ENCODE results near the gene COL27A1. TPM values are rescaled to one million over a fixed set of nuclear protein-coding genes. Genes with fewer than 3 reads are reported as not detected.

Gene COL27A1
- total RNA-seq, 1 donor from 2014 or later, result 9.3 TPM

DNA sequence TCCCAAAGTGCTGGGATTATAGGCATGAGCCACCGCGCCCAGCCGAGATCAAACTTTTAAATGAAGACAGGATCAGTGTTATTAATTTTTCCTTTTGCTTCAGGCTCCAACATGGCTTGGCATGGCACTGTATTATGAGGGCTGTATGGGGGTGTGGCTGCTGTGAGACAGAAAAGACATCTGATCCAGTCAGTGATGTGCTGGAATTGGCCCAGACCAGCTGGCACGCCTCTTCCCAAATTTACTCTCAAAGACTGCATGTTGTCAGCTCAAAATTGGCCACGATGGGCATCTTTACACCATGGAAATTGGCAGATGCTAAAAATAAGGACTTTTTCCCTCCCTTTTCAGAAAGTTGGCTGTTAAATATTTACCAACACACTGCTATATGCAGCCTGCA lies 12.1 kb upstream of the COL27A1 start:
- Histone ChIP-seq H3K9me3 (no peaks in the 10 kb centered on the region), H3K36me3 (no peaks in the 10 kb centered on the region), H3K27me3 (no peaks in the 10 kb centered on the region), H3K27ac (no peak overlapping the region), H3K4me3 (no peak overlapping the region), H3K4me1 (no peaks in the 10 kb centered on the region)
- intact Hi-C loops (cut with DNase I), result no loop called here
- no peak for DNase-seq (ENCODE audit: low spot score in 2 of 2)
- TF ChIP-seq, protein P1, sequence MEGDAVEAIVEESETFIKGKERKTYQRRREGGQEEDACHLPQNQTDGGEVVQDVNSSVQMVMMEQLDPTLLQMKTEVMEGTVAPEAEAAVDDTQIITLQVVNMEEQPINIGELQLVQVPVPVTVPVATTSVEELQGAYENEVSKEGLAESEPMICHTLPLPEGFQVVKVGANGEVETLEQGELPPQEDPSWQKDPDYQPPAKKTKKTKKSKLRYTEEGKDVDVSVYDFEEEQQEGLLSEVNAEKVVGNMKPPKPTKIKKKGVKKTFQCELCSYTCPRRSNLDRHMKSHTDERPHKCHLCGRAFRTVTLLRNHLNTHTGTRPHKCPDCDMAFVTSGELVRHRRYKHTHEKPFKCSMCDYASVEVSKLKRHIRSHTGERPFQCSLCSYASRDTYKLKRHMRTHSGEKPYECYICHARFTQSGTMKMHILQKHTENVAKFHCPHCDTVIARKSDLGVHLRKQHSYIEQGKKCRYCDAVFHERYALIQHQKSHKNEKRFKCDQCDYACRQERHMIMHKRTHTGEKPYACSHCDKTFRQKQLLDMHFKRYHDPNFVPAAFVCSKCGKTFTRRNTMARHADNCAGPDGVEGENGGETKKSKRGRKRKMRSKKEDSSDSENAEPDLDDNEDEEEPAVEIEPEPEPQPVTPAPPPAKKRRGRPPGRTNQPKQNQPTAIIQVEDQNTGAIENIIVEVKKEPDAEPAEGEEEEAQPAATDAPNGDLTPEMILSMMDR (IDR thresholded peaks at IDR 0.05), result no peak

DNA sequence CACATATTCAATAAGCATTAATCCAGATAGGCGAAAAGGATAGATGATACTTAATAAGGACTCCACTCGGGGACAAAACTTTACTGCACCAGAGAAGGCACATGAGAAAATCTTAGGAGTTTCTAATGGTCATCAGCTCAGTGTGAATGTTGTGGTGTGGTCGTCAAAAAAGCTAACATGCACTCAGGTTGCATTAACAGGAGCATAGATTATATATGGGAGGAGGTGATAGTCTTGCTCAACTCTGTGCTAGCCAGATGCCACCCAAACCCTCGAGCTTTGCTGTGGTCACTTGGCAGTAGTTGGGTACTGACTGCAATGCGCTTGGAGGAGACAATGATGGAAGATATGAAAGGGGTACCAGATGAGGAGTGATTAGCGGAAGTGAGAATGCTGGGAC lies 8.6 kb upstream of the COL27A1 start:
- Histone ChIP-seq H3K36me3 (no peaks in the 10 kb centered on the region), H3K9me3 (no peaks in the 10 kb centered on the region), H3K4me1 (no peaks in the 10 kb centered on the region), H3K4me3 (no peak overlapping the region), H3K27ac (no peak overlapping the region), H3K27me3 (no peaks in the 10 kb centered on the region)
- no peak for DNase-seq (ENCODE audit: low spot score in 2 of 2)
- intact Hi-C loops (cut with DNase I), result no loop called here
- TF ChIP-seq, protein P1 (IDR thresholded peaks at IDR 0.05), result no peak

DNA sequence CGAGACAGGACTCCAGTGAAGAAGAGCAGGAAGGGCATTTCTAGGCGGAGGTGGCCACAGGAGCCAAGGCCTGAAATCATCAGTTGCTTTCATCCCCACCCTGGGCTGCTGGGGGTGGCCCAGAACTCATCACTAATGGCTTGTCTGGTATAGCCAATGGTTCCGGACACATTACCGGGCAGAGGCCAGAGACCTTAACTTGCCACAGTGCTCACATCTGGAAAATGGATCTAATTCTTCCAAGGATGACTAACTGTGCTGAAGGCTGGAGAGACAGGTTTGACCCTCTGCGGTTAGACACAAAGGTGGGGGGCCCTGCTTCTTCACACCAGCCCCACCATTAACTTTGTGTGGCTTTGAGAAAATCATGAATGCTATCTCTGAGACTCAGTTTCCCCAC lies 6.2 kb upstream of the COL27A1 start:
- no peaks in the 10 kb centered on the region for H3K36me3 ChIP-seq
- TF ChIP-seq, protein P1 (IDR thresholded peaks at IDR 0.05), result no peak
- no peak overlapping the region for H3K4me3 ChIP-seq
- no peaks in the 10 kb centered on the region for H3K9me3 ChIP-seq
- H3K4me1 ChIP-seq, result peaks cover 7 to 8% of the 10 kb centered on the region in 2 donors
- DNase-seq (ENCODE audit: low spot score in 2 of 2), result no peak
- intact Hi-C loops (cut with DNase I), result no loop called here
- H3K27ac ChIP-seq, result no peak overlapping the region
- peaks cover 5% of the 10 kb centered on the region for H3K27me3 ChIP-seq

DNA sequence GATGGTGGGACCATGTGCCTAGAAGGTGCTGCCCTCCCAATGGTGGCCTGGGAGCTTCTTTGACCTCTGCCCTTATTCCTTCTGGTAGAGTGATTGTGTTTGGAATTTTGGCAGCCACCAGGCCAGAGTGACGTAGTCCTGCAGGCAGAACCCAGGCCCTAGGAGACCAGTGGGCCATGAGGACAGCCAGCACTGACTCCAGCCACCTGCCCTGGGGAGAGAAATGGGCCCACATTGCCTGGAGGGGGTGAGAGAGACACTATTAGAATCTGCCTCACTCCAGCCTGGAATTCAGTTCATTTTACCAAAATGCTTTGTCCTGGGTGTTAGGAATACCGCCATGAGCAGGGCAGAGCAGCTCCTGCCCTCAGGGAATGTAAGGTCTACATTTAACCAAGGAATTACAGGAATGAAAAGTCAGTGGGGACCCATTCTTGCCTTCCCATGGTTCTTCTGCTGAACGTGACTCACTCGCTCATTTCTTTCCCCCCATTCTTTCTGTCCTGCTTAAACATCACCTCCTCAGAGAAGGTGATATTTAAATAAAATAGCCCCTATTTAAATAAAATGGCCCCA lies 5.5 kb upstream of the COL27A1 start:
- TF ChIP-seq, protein P1 (IDR thresholded peaks at IDR 0.05), result no peak
- Histone ChIP-seq H3K27ac (no peak overlapping the region), H3K4me3 (no peak overlapping the region), H3K36me3 (no peaks in the 10 kb centered on the region), H3K27me3 (peaks cover 6% of the 10 kb centered on the region), H3K9me3 (no peaks in the 10 kb centered on the region), H3K4me1 (peaks cover 11 to 14% of the 10 kb centered on the region in 2 donors)
- no peak for DNase-seq (ENCODE audit: low spot score in 2 of 2)
- intact Hi-C loops (cut with DNase I), result no loop called here

DNA sequence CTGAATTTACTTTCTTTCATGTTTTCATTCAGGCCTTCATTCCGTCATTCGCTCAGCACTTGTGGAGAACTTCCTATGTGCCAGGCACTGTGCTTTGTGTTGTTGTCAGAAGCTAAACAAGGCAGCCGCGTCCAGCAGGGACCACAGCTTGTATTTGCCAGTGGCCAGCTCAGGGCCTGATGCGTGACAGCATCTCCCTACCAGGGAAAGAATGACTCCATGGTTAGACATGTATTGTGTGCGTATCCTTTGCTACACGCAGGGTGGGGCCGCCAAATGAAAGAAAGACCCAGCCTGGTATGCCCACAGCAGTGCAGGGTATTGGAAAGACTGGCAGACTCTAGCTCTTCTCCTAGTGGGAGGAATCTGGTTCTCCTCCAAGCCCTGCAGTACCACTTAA lies 4.7 kb upstream of the COL27A1 start:
- H3K9me3 ChIP-seq, result no peaks in the 10 kb centered on the region
- TF ChIP-seq, protein P1 (IDR thresholded peaks at IDR 0.05), result no peak
- no peak overlapping the region for H3K4me3 ChIP-seq
- peaks cover 6% of the 10 kb centered on the region for H3K27me3 ChIP-seq
- intact Hi-C loops (cut with DNase I), result no loop called here
- no peak overlapping the region for H3K27ac ChIP-seq
- H3K4me1 ChIP-seq, result peaks cover 14 to 17% of the 10 kb centered on the region in 2 donors
- DNase-seq (ENCODE audit: low spot score in 2 of 2), result no peak
- no peaks in the 10 kb centered on the region for H3K36me3 ChIP-seq
